Spleen (tissue), 11 donors: ENCODE results near the gene RCC2. TPM values are rescaled to one million over a fixed set of nuclear protein-coding genes. Genes with fewer than 3 reads are reported as not detected.

Experiments used
- DNase-seq: peaks from one replicate; pipeline ENCODE4 v3.0.0-alpha.2; 2020
- H3K27ac ChIP-seq, 8 donors: fragments of 200-600 bp; sonication (generic) in 7 of 8; 1 replicate in 4 of 8; 2 replicates in 4 of 8; pipeline versions ENCODE4 v1.5.0 to v1.8.0; 2016 to 2021; ENCODE audit warnings: inconsistent platforms in 4 of 8, mild to moderate bottlenecking in 4 of 8, moderate library complexity in 1 of 8
- H3K27me3 ChIP-seq, 7 donors: fragments of 200-600 bp; sonication (generic) in 6 of 7; replicated peaks in 1 of 7; 1 replicate in 4 of 7; 2 replicates in 3 of 7; pipeline versions ENCODE4 v1.5.0 to v1.8.0; 2016 to 2021; ENCODE audit warnings: inconsistent platforms in 3 of 7, mild to moderate bottlenecking in 1 of 7
- H3K36me3 ChIP-seq, 6 donors: fragments of 200-600 bp; sonication (generic) in 5 of 6; 1 replicate in 4 of 6; 2 replicates in 2 of 6; pipeline versions ENCODE4 v1.5.0 to v1.8.0; 2016 to 2021; ENCODE audit warnings: inconsistent platforms in 2 of 6
- H3K4me1 ChIP-seq, 6 donors: fragments of 200-600 bp; sonication (generic) in 5 of 6; 1 replicate in 3 of 6; 2 replicates in 3 of 6; pipeline versions ENCODE4 v1.5.0 to v1.8.0; 2016 to 2021; ENCODE audit warnings: inconsistent platforms in 3 of 6
- H3K4me3 ChIP-seq, 8 donors: fragments of 200-600 bp; sonication (generic) in 7 of 8; 1 replicate in 4 of 8; 2 replicates in 4 of 8; pipeline versions ENCODE4 v1.5.0 to v1.8.0; 2016 to 2021; ENCODE audit warnings: inconsistent platforms in 4 of 8, mild to moderate bottlenecking in 4 of 8, moderate library complexity in 2 of 8
- H3K9me3 ChIP-seq, 8 donors: fragments of 200-600 bp; sonication (generic) in 7 of 8; 1 replicate in 4 of 8; 2 replicates in 4 of 8; pipeline versions ENCODE4 v1.5.0 to v1.8.0; 2016 to 2021; ENCODE audit warnings: inconsistent platforms in 4 of 8
- CTCF ChIP-seq, 11 experiments: fragments of 200-600 bp in 7 of 11; fragments of 450-650 bp in 4 of 11; sonication (generic) in 4 of 11; IDR thresholded peaks in 8 of 11; conservative IDR thresholded peaks in 3 of 11; 1 replicate in 7 of 11; 2 replicates in 4 of 11; pipeline versions ENCODE4 v1.4.0 to v1.8.0; 2016 to 2021; ENCODE audit warnings: antibody characterized with exemption in 11 of 11, inconsistent platforms in 4 of 11, mild to moderate bottlenecking in 1 of 11
- POLR2A ChIP-seq, 3 donors: fragments of 450-650 bp; IDR thresholded peaks; one replicate each; pipeline ENCODE4 v1.5.1; 2017; ENCODE audit warnings: antibody characterized with exemption in 3 of 3, mild to moderate bottlenecking in 1 of 3
- POLR2AphosphoS5 ChIP-seq, 3 donors: sonication (generic); formaldehyde crosslinking; IDR thresholded peaks; one replicate each; pipeline ENCODE4 v1.5.1; 2017; ENCODE audit warnings: antibody characterized with exemption in 3 of 3
- WGBS, 5 donors: extraction: QIAGEN DNeasy Blood & Tissue Kit in 3 of 5; methylation state at CpG; one replicate each; pipeline versions ENCODE4 v1.1.5 to v1.1.7; 2013 to 2018; 5-methylcytosine and 5-hydroxymethylcytosine counted together
- intact Hi-C: fragments of 100-400 bp; cut with DNase I; formaldehyde crosslinking; loops from one replicate; pipeline ENCODE4 v1.15.0; 2023; ENCODE audit warnings: low total_unique reads
- polyA plus RNA-seq, 3 donors: library from polyadenylated mRNA; stranded (reverse); fragments of 200-250 nt; gene quantifications; one replicate each; pipeline ENCODE4 v1.2.1, GENCODE V29; 2013
- total RNA-seq, 7 donors: library from RNA; depleted of rRNA in 3 of 7; stranded (reverse); fragments of >200 nt in 3 of 7; fragmentation: NEBNext Ultra II Directional in 4 of 7; extraction: Animal tissue kit (Norgen Biotek cat#: 25700) in 4 of 7; gene quantifications; one replicate each; pipeline versions ENCODE4 v1.1.0 to v1.2.1, GENCODE V29; 2016 to 2021
- donor health status: healthy with polysubstance abuse.
- donor health status: DM: no; HTN: no; CAD: no; lungs with moderate emphysema.
- donor health status: DM: no; HTN: no; CAD: no.
- donor health status: Bipolar disorder and iron deficiency.
- donor health status: healthy.
- donor health status: DM: no; HTN: no; CAD: no.
- donor health status: DM: yes; HTN: yes; CAD: no.

The RCC2 gene
- total and polyA plus RNA-seq, 10 donors = 46.2 to 69.1 (median 56.5) TPM

DNA sequence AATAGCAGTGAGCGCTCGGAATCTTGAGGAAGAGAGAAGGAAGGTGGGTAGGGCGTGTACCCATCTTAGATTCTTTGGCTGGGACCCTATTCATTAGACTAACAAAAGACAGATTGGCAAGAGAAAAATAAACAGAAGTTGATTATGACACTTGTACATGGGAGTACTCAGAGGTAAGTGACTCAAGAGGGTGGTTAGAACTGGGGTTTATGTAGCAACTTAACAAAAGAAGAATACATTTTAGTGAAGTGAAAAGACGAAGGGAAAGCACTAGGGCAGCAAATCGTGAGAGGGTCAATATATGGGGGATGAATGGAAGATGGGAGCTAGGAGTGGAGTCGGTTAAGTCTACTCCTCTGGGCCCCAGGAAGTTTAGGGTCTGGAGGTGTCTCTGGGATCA, 25.8 kb upstream of the RCC2 start:
- 55 to 83% (median 75%) methylated on average over 6 of the region's 6 CpGs for WGBS, 5 donors
- no peak overlapping the region for H3K4me3 ChIP-seq
- H3K36me3 ChIP-seq = no peaks in the 10 kb centered on the region
- peaks cover 0 to 35% (median 0%) of the 10 kb centered on the region in 7 donors for H3K27me3 ChIP-seq
- peak overlapping the region in 1 of 8 donors; percentile 47 for H3K27ac ChIP-seq
- intact Hi-C loops = no loop called here
- peaks cover 0 to 9% (median 0%) of the 10 kb centered on the region in 6 donors for H3K4me1 ChIP-seq
- TF ChIP-seq POLR2AphosphoS5 (IDR thresholded peaks at IDR 0.05) (no peak), POLR2A (IDR thresholded peaks at IDR 0.05) (no peak), CTCF (IDR thresholded peaks at IDR 0.05 in 8 of 11, conservative IDR thresholded peaks at IDR 0.05 in 3 of 11) (no peak)
- H3K9me3 ChIP-seq = no peaks in the 10 kb centered on the region
- no peak for DNase-seq

- intact Hi-C loops = no loop called here
- H3K36me3 ChIP-seq = no peaks in the 10 kb centered on the region
These were observed 24.5 kb upstream of the RCC2 start for GRCh38 chr1:17463991-17464390.

GRCh38 chr1:17462669-17463068, 23.2 kb upstream of the RCC2 start:
- intact Hi-C loops = no loop called here
- Histone ChIP-seq H3K4me3 (no peak overlapping the region), H3K4me1 (peaks cover 0 to 9% (median 0%) of the 10 kb centered on the region in 6 donors), H3K36me3 (no peaks in the 10 kb centered on the region), H3K27ac (no peak overlapping the region), H3K27me3 (peaks cover 0 to 19% (median 0%) of the 10 kb centered on the region in 7 donors), H3K9me3 (no peaks in the 10 kb centered on the region)
- no peak for DNase-seq
- 66 to 86% (median 74%) methylated on average over 5 of the region's 5 CpGs for WGBS, 5 donors
- TF ChIP-seq CTCF (IDR thresholded peaks at IDR 0.05 in 8 of 11, conservative IDR thresholded peaks at IDR 0.05 in 3 of 11) (no peak), POLR2A (IDR thresholded peaks at IDR 0.05) (no peak), POLR2AphosphoS5 (IDR thresholded peaks at IDR 0.05) (no peak)

More at GRCh38 chr1:17463991-17464390, 24.5 kb upstream of the RCC2 start:
- no peaks in the 10 kb centered on the region for H3K9me3 ChIP-seq
- no peak overlapping the region for H3K4me3 ChIP-seq
- H3K27me3 ChIP-seq = peaks cover 0 to 33% (median 0%) of the 10 kb centered on the region in 7 donors
- no peak for TF ChIP-seq POLR2A (IDR thresholded peaks at IDR 0.05)
- no peak for TF ChIP-seq POLR2AphosphoS5 (IDR thresholded peaks at IDR 0.05)
- no peak for TF ChIP-seq CTCF (IDR thresholded peaks at IDR 0.05 in 8 of 11, conservative IDR thresholded peaks at IDR 0.05 in 3 of 11)
- DNase-seq = no peak
- H3K27ac ChIP-seq = no peak overlapping the region
- H3K4me1 ChIP-seq = peaks cover 0 to 9% (median 0%) of the 10 kb centered on the region in 6 donors

DNA sequence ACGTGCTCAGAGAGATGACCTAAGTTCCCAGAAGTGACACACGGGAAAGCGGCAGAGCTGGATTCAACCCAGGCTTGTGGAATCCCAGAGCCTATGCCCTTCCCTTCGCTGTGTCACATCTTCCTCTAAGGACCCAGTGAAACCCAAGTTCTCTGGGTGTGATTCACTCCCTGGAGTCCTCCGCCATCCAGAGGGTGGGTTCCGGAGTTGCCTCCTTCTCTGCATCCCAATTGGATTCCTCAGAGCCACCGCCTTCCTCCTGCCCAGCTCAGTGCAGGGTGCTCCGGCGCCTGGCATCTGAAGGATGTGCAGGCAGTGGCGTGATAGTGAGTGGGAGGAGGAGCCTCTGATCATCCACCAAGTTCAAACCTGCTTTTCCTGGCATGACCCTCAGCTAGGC, 20.7 kb upstream of the RCC2 start:
- no peaks in the 10 kb centered on the region for H3K36me3 ChIP-seq
- peaks cover 0 to 18% (median 0%) of the 10 kb centered on the region in 7 donors for H3K27me3 ChIP-seq
- DNase-seq = no peak
- 85 to 90% (median 87%) methylated on average over 9 to 10 of the region's 10 CpGs for WGBS, 5 donors
- no peak for TF ChIP-seq POLR2AphosphoS5 (IDR thresholded peaks at IDR 0.05)
- H3K27ac ChIP-seq = no peak overlapping the region
- no peak overlapping the region for H3K4me3 ChIP-seq
- intact Hi-C loops = no loop called here
- H3K4me1 ChIP-seq = no peaks in the 10 kb centered on the region
- H3K9me3 ChIP-seq = no peaks in the 10 kb centered on the region

DNA sequence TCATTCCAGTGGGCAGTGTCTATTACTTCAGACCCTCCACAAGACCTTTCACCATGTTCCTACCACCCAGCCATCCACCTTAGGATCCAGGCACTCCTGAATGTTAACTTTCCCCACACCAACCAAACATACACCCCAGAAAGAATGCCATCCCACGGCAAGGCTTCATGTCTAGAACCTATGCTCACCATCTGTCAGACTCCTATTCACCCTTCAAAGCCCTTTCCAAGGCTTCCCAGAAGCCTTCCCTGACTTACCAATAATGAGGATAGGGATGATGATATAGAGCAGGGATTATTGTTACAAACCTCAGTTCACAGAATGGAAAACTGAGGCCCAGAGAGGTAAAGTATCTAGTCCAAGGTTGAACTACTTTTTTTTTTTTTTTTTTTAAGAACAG, 19.3 kb upstream of the RCC2 start:
- Histone ChIP-seq H3K4me3 (no peak overlapping the region), H3K9me3 (no peaks in the 10 kb centered on the region), H3K27me3 (peaks cover 0 to 18% (median 0%) of the 10 kb centered on the region in 7 donors), H3K4me1 (no peaks in the 10 kb centered on the region), H3K36me3 (no peaks in the 10 kb centered on the region), H3K27ac (no peak overlapping the region)
- no peak for DNase-seq
- intact Hi-C loops = no loop called here
- WGBS, 5 donors = 80 to 93% (median 88%) methylated on average over 1 of the region's 1 CpG
- TF ChIP-seq POLR2AphosphoS5 (IDR thresholded peaks at IDR 0.05) (no peak), CTCF (IDR thresholded peaks at IDR 0.05 in 8 of 11, conservative IDR thresholded peaks at IDR 0.05 in 3 of 11) (no peak), POLR2A (IDR thresholded peaks at IDR 0.05) (no peak)
